ENCODE data around the gene CLDND2. TPM values are rescaled to one million over a fixed set of nuclear protein-coding genes. Genes with fewer than 3 reads are reported as not detected.

Gene CLDND2
- total and polyA plus RNA-seq, 12 donors: 1.2 to 2.2 (median 1.6) TPM; not detected in 2

GRCh38 chr19:51319649-51320279 lies 49.0 kb downstream of the CLDND2 start:
- no peak for TF ChIP-seq CTCF (IDR thresholded peaks at IDR 0.05)
- DNase-seq (no peak), ATAC-seq (peak in 1 of 8 donors; percentile 15)
- Histone ChIP-seq H3K27ac (no peak overlapping the region), H3K4me1 (no peaks in the 10 kb centered on the region), H3K9me3 (peaks cover 0 to 4% (median 0%) of the 10 kb centered on the region in 11 donors), H3K4me3 (no peak overlapping the region), H3K36me3 (no peaks in the 10 kb centered on the region), H3K27me3 (peaks cover 0 to 52% (median 37%) of the 10 kb centered on the region in 7 donors)
- WGBS, 2 donors: 82 to 86% methylated on average over 14 of the region's 14 CpGs
- intact Hi-C loops (cut with DNase I): no loop called here

GRCh38 chr19:51318687-51319648 lies 49.8 kb downstream of the CLDND2 start:
- Histone ChIP-seq H3K36me3 (no peaks in the 10 kb centered on the region), H3K4me3 (no peak overlapping the region), H3K9me3 (peaks cover 0 to 10% (median 0%) of the 10 kb centered on the region in 11 donors), H3K4me1 (no peaks in the 10 kb centered on the region), H3K27me3 (peaks cover 0 to 54% (median 42%) of the 10 kb centered on the region in 7 donors), H3K27ac (no peak overlapping the region)
- intact Hi-C loops (cut with DNase I): no loop called here
- 70 to 77% methylated on average over 23 of the region's 23 CpGs for WGBS, 2 donors
- DNase-seq (no peak), ATAC-seq (no peak)
- no peak for TF ChIP-seq CTCF (IDR thresholded peaks at IDR 0.05)

- Histone ChIP-seq H3K27me3 (peaks cover 0 to 52% (median 39%) of the 10 kb centered on the region in 7 donors), H3K4me1 (no peaks in the 10 kb centered on the region), H3K27ac (no peak overlapping the region), H3K9me3 (peaks cover 0 to 10% (median 0%) of the 10 kb centered on the region in 11 donors), H3K36me3 (no peaks in the 10 kb centered on the region), H3K4me3 (no peak overlapping the region)
- no peak for TF ChIP-seq CTCF (IDR thresholded peaks at IDR 0.05)
- WGBS, 2 donors: 37 to 63% methylated on average over 1 of the region's 1 CpG
- no peak for DNase-seq
- intact Hi-C loops (cut with DNase I): no loop called here
- no peak for ATAC-seq
Observed at GRCh38 chr19:51317968-51318367, 50.8 kb downstream of the CLDND2 start.

GRCh38 chr19:51317376-51317775 lies 51.4 kb downstream of the CLDND2 start:
- Histone ChIP-seq H3K9me3 (peaks cover 0 to 10% (median 0%) of the 10 kb centered on the region in 11 donors), H3K4me1 (no peaks in the 10 kb centered on the region), H3K36me3 (no peaks in the 10 kb centered on the region), H3K27me3 (peaks cover 0 to 57% (median 42%) of the 10 kb centered on the region in 7 donors), H3K27ac (no peak overlapping the region), H3K4me3 (no peak overlapping the region)
- ATAC-seq (no peak), DNase-seq (no peak)
- WGBS, 2 donors: 83 to 84% methylated on average over 3 of the region's 3 CpGs
- intact Hi-C loops (cut with DNase I): no loop called here
- TF ChIP-seq CTCF (IDR thresholded peaks at IDR 0.05): no peak

Other genes with a start within 250 kb of the CLDND2 start
- gene SIGLEC9, start 244.1 kb downstream of the CLDND2 start, total RNA-seq: 1 to 10 TPM in 6 of 10 donors, under 1 TPM in 3, not detected in 1; 0.41 to 7.0 (median 1.1) TPM
- gene SIGLEC9, start 244.1 kb downstream of the CLDND2 start, polyA plus RNA-seq: 1 to 10 TPM; 1.0 to 1.8 TPM
- 1 to 10 TPM in 2 of 10 donors, under 1 TPM in 6, not detected in 2; 0.15 to 2.9 (median 0.56) TPM for gene SIGLEC7, start 226.7 kb downstream of the CLDND2 start, total RNA-seq
- gene SIGLEC7, start 226.7 kb downstream of the CLDND2 start, polyA plus RNA-seq: 1 to 10 TPM; 1.2 to 1.3 TPM
- 10 to 100 TPM in 1 of 10 donors, 1 to 10 TPM in 6, under 1 TPM in 3; 0.51 to 16.6 (median 1.8) TPM for gene CD33, start 143.9 kb downstream of the CLDND2 start, total RNA-seq
- 1 to 10 TPM; 2.1 to 5.0 TPM for gene CD33, start 143.9 kb downstream of the CLDND2 start, polyA plus RNA-seq
- not detected for gene SIGLECL1, start 117.9 kb downstream of the CLDND2 start, total RNA-seq
- not detected for gene SIGLECL1, start 117.9 kb downstream of the CLDND2 start, polyA plus RNA-seq
- under 1 TPM in 1 of 10 donors, not detected in 9; 0.19 TPM for gene IGLON5, start 57.4 kb downstream of the CLDND2 start, total RNA-seq
- under 1 TPM in 1 of 2 donors, not detected in 1; 0.14 TPM for gene IGLON5, start 57.4 kb downstream of the CLDND2 start, polyA plus RNA-seq
- gene VSIG10L, start 26.9 kb downstream of the CLDND2 start, total RNA-seq: 1 to 10 TPM in 1 of 10 donors, under 1 TPM in 9; 0.33 to 1.3 (median 0.45) TPM
- gene VSIG10L, start 26.9 kb downstream of the CLDND2 start, polyA plus RNA-seq: 1 to 10 TPM; 1.6 TPM
- gene ETFB, start 2.6 kb downstream of the CLDND2 start, total RNA-seq: 100 to 1,000 TPM; 220 to 444 (median 318) TPM
- gene ETFB, start 2.6 kb downstream of the CLDND2 start, polyA plus RNA-seq: 100 to 1,000 TPM; 396 to 542 TPM
- 10 to 100 TPM in 1 of 10 donors, 1 to 10 TPM in 6, under 1 TPM in 3; 0.47 to 23.1 (median 2.2) TPM for gene NKG7, start 3.7 kb upstream of the CLDND2 start, total RNA-seq
- gene NKG7, start 3.7 kb upstream of the CLDND2 start, polyA plus RNA-seq: 1 to 10 TPM; 2.0 to 3.1 TPM
- not detected for gene LIM2, start 19.0 kb upstream of the CLDND2 start, total RNA-seq
- not detected for gene LIM2, start 19.0 kb upstream of the CLDND2 start, polyA plus RNA-seq
- gene C19orf84, start 21.6 kb upstream of the CLDND2 start, total RNA-seq: not detected
- not detected for gene C19orf84, start 21.6 kb upstream of the CLDND2 start, polyA plus RNA-seq
- 1 to 10 TPM in 3 of 10 donors, under 1 TPM in 7; 0.17 to 4.2 (median 0.82) TPM for gene SIGLEC10, start 48.6 kb upstream of the CLDND2 start, total RNA-seq
- 1 to 10 TPM in 1 of 2 donors, under 1 TPM in 1; 0.22 to 1.8 TPM for gene SIGLEC10, start 48.6 kb upstream of the CLDND2 start, polyA plus RNA-seq
- under 1 TPM in 4 of 10 donors, not detected in 6; 0.13 to 0.95 (median 0.19) TPM for gene SIGLEC8, start 89.5 kb upstream of the CLDND2 start, total RNA-seq
- not detected for gene SIGLEC8, start 89.5 kb upstream of the CLDND2 start, polyA plus RNA-seq
- not detected for gene CEACAM18, start 109.5 kb upstream of the CLDND2 start, total RNA-seq
- not detected for gene CEACAM18, start 109.5 kb upstream of the CLDND2 start, polyA plus RNA-seq
- gene SIGLEC12, start 132.8 kb upstream of the CLDND2 start, total RNA-seq: under 1 TPM in 1 of 10 donors, not detected in 9; 0.70 TPM
- under 1 TPM in 1 of 2 donors, not detected in 1; 0.10 TPM for gene SIGLEC12, start 132.8 kb upstream of the CLDND2 start, polyA plus RNA-seq
- under 1 TPM in 7 of 10 donors, not detected in 3; 0.15 to 0.42 (median 0.21) TPM for gene SIGLEC6, start 162.7 kb upstream of the CLDND2 start, total RNA-seq
- not detected for gene SIGLEC6, start 162.7 kb upstream of the CLDND2 start, polyA plus RNA-seq
- 1 to 10 TPM; 4.5 to 9.6 (median 8.3) TPM for gene ZNF175, start 202.3 kb upstream of the CLDND2 start, total RNA-seq
- gene ZNF175, start 202.3 kb upstream of the CLDND2 start, polyA plus RNA-seq: 1 to 10 TPM; 1.6 to 3.4 TPM

Measured in heart right ventricle (tissue), 16 donors.